Prostate gland (tissue), 2 donors: ENCODE data around the gene MITF. TPM values are rescaled to one million over a fixed set of nuclear protein-coding genes. Genes with fewer than 3 reads are reported as not detected.

Source experiments
- DNase-seq: peaks from one replicate; pipeline ENCODE4 v3.0.0-alpha.2; 2019; ENCODE audit warnings: low spot score
- H3K27ac ChIP-seq, 2 donors: fragments of 200-600 bp; sonication (generic); 2 replicates each; pipeline ENCODE4 v1.5.1; 2017 to 2019
- H3K27me3 ChIP-seq: fragments of 200-600 bp; sonication (generic); replicated peaks from 2 replicates; pipeline ENCODE4 v1.5.1; 2019; ENCODE audit not compliant: insufficient read depth
- H3K36me3 ChIP-seq, 2 donors: fragments of 200-600 bp; sonication (generic); 1 replicate in 1 of 2; 2 replicates in 1 of 2; pipeline versions ENCODE4 v1.5.1 to v1.8.1; 2017 to 2019
- H3K4me1 ChIP-seq: fragments of 200-600 bp; sonication (generic); replicated peaks from 2 replicates; pipeline ENCODE4 v1.5.1; 2019
- H3K4me3 ChIP-seq, 2 donors: fragments of 200-600 bp; sonication (generic); 2 replicates each; pipeline ENCODE4 v1.5.1; 2017 to 2019
- H3K9me3 ChIP-seq: fragments of 200-600 bp; sonication (generic); 2 replicates; pipeline ENCODE4 v1.5.1; 2017
- POLR2A ChIP-seq: fragments of 450-650 bp; IDR thresholded peaks from one replicate; pipeline ENCODE4 v1.6.1; 2016; ENCODE audit warnings: antibody characterized with exemption, mild to moderate bottlenecking
- POLR2AphosphoS5 ChIP-seq: sonication (generic); formaldehyde crosslinking; IDR thresholded peaks from one replicate; pipeline ENCODE4 v1.6.1; 2017; ENCODE audit warnings: antibody characterized with exemption
- WGBS: methylation state at CpG from one replicate; pipeline ENCODE4 v1.1.5; 2018; 5-methylcytosine and 5-hydroxymethylcytosine counted together
- intact Hi-C: fragments of 100-400 bp; cut with DNase I; formaldehyde crosslinking; loops from one replicate; pipeline ENCODE4 v1.14.2; 2022
- total RNA-seq, 2 donors: library from RNA; depleted of rRNA; stranded (reverse); fragments of >200 nt; gene quantifications; one replicate each; pipeline ENCODE4 v1.1.0, GENCODE V29; 2016
- TF ChIP-seq, protein P1 (sequence below), 4 experiments: fragments of 200-600 bp in 2 of 4; fragments of 450-650 bp in 2 of 4; sonication (generic) in 2 of 4; IDR thresholded peaks; 1 replicate in 3 of 4; 2 replicates in 1 of 4; pipeline ENCODE4 v1.5.1; 2016 to 2019; ENCODE audit warnings: antibody characterized with exemption in 4 of 4, mild to moderate bottlenecking in 2 of 4, moderate library complexity in 2 of 4

MITF gene
- total RNA-seq, 2 donors from 2014 or later, result 7.7 to 17.6 TPM

DNA sequence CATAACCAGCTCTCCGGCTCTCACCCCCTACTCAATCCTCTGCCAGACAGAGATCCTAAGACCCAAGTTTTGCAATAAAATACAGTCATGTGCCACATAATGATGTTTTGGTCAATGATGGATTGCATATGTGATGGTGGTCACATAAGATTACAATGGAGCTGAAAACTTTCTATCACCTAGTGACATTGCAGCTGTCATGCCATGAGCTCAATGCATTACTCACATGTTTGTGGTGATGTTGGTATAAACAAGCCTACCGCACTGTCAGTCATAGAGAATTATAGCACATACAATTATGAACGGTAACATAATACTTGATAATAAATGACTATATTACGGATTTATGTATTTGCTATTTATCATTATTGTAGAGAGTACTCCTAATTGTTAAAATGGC, 233.4 kb downstream of the MITF start:
- H3K4me3 ChIP-seq, result no peak overlapping the region
- TF ChIP-seq POLR2A, result no peak
- no peak for TF ChIP-seq POLR2AphosphoS5
- TF ChIP-seq, protein P1, sequence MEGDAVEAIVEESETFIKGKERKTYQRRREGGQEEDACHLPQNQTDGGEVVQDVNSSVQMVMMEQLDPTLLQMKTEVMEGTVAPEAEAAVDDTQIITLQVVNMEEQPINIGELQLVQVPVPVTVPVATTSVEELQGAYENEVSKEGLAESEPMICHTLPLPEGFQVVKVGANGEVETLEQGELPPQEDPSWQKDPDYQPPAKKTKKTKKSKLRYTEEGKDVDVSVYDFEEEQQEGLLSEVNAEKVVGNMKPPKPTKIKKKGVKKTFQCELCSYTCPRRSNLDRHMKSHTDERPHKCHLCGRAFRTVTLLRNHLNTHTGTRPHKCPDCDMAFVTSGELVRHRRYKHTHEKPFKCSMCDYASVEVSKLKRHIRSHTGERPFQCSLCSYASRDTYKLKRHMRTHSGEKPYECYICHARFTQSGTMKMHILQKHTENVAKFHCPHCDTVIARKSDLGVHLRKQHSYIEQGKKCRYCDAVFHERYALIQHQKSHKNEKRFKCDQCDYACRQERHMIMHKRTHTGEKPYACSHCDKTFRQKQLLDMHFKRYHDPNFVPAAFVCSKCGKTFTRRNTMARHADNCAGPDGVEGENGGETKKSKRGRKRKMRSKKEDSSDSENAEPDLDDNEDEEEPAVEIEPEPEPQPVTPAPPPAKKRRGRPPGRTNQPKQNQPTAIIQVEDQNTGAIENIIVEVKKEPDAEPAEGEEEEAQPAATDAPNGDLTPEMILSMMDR (IDR thresholded peaks at IDR 0.05), result no peak
- no peak overlapping the region for H3K27ac ChIP-seq
- no peaks in the 10 kb centered on the region for H3K36me3 ChIP-seq
- DNase-seq, result no peak
- H3K9me3 ChIP-seq, result no peaks in the 10 kb centered on the region
- no peaks in the 10 kb centered on the region for H3K4me1 ChIP-seq
- H3K27me3 ChIP-seq, result no peaks in the 10 kb centered on the region
- 95% methylated on average over 4 of the region's 4 CpGs for WGBS
- intact Hi-C loops, result no loop called here

DNA sequence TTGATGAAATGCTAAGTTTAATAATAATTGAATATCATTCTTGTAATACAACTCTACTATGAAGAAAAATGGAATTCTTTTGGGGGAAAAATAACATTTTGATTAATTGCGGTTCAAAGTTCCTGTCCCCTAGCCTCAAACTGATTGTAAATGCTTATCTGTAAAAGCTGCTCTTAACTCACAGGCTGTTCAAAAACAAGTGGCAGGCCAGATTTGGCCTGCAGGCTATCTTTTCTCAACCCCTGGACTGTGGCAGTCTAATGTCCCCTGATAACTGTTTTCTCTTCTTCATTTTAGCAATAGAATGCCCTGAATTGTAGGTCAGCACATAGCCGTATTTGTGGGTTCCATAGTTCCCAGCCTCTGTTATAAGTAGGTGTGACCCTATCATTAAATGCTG, 236.8 kb downstream of the MITF start:
- DNase-seq, result no peak
- Histone ChIP-seq H3K36me3 (no peaks in the 10 kb centered on the region), H3K27me3 (no peaks in the 10 kb centered on the region), H3K4me1 (no peaks in the 10 kb centered on the region), H3K4me3 (no peak overlapping the region), H3K9me3 (no peaks in the 10 kb centered on the region), H3K27ac (no peak overlapping the region)
- TF ChIP-seq POLR2A, result no peak
- intact Hi-C loops, result no loop called here
- 90% methylated on average over 2 of the region's 2 CpGs for WGBS

DNA sequence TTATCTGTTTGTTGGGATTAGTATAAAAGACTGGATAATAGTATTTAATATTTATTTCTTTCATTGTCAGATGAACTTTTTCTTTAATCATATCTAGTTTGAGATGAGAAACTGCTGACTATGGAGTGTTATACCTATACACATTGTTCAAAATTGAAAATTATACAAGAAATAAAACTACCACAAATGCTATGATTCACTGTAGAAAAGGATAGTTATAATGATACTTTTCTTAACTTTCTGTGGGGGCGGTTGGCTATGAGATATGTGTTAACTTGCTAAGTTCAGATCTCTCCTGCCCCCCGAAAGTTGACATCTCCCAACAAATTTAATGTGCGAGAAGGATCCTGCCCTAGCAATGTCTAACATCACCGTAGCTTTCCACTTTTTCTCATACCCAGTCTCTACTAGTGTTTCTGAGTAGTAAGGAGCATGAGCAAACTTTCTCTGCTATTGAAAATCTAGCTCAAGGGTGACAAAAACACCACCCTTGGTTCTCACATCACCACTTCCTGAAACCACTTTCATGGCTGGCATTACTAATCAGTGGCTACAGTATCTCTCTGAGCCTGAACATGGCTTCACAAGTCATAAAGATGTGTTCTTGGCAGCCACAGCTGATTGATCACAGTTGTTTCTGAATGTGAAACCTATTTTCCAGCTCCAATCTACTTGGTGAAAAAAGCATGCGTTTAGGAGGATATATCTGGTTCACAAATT, 244.4 kb downstream of the MITF start:
- intact Hi-C loops, result no loop called here
- WGBS, result 88% methylated on average over 5 of the region's 5 CpGs
- no peaks in the 10 kb centered on the region for H3K27me3 ChIP-seq

DNA sequence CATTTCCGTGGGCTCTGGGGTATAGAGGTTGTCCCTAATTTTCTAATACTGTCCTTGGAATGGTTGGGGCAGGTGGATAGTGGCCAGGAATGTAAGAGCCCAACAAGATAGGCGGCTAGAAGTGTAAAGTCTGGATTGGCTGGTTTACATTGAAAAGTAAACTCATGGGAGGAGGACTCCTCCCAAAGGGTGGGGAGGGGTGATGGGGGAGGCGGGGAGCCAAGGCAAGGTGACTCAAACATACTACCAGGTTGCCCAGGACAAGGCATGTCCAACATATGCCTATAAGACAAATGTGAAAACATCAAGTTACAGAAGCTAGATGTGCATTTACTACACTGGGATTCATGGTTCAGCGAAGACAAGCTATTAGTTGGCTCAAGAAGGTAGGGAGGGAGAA, 246.0 kb downstream of the MITF start:
- H3K27me3 ChIP-seq, result no peaks in the 10 kb centered on the region
- no peak overlapping the region for H3K27ac ChIP-seq
- intact Hi-C loops, result no loop called here
- no peaks in the 10 kb centered on the region for H3K4me1 ChIP-seq
- WGBS, result 69% methylated on average over 4 of the region's 4 CpGs
- DNase-seq, result no peak
- no peaks in the 10 kb centered on the region for H3K9me3 ChIP-seq
- no peak overlapping the region for H3K4me3 ChIP-seq
- H3K36me3 ChIP-seq, result no peaks in the 10 kb centered on the region
- TF ChIP-seq, protein P1 (IDR thresholded peaks at IDR 0.05), result no peak

More for the DNA sequence above, 244.4 kb downstream of the MITF start:
- Histone ChIP-seq H3K4me1 (no peaks in the 10 kb centered on the region), H3K9me3 (no peaks in the 10 kb centered on the region), H3K36me3 (no peaks in the 10 kb centered on the region), H3K27ac (no peak overlapping the region), H3K4me3 (no peak overlapping the region)
- TF ChIP-seq, protein P1 (IDR thresholded peaks at IDR 0.05), result no peak
- TF ChIP-seq POLR2A (no peak), POLR2AphosphoS5 (no peak)
- no peak for DNase-seq

DNA sequence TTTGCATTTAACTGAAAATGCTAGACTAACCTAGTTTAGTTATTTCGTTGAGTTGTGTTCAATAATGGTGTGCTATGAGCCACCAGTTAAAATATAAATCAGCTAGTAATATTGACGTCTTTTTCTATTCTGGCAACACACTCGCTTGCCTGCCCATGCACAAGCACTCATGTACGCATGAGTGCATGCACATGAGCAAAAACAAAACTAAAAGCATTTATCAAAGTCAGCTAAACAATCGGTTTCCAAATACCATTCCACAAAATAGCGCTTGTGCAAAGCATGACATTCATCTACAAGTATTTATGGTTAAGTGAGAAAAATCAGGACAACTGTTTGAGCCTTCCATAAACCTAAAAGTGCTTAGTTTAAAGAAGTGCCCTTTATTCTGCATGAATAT, 247.2 kb downstream of the MITF start:
- Histone ChIP-seq H3K36me3 (no peaks in the 10 kb centered on the region), H3K27me3 (no peaks in the 10 kb centered on the region), H3K4me1 (no peaks in the 10 kb centered on the region), H3K9me3 (no peaks in the 10 kb centered on the region), H3K4me3 (no peak overlapping the region), H3K27ac (no peak overlapping the region)
- 80% methylated on average over 6 of the region's 6 CpGs for WGBS
- TF ChIP-seq POLR2AphosphoS5, result no peak
- no peak for TF ChIP-seq POLR2A
- TF ChIP-seq, protein P1 (IDR thresholded peaks at IDR 0.05), result no peak
- intact Hi-C loops, result no loop called here
- DNase-seq, result no peak
